NCI-H2107 (cell line): Measurements from ENCODE around the gene ADGRG3.
"Not testable (repeated sequence)": the region's sequence is repeated elsewhere in the genome, so short reads cannot be mapped to it uniquely, and the experiment has no call there.

Experiments
- DNase-seq: peaks from one replicate; lab custom pipeline; 2025; lab: John Stamatoyannopoulos, UW

The ADGRG3 gene

DNA sequence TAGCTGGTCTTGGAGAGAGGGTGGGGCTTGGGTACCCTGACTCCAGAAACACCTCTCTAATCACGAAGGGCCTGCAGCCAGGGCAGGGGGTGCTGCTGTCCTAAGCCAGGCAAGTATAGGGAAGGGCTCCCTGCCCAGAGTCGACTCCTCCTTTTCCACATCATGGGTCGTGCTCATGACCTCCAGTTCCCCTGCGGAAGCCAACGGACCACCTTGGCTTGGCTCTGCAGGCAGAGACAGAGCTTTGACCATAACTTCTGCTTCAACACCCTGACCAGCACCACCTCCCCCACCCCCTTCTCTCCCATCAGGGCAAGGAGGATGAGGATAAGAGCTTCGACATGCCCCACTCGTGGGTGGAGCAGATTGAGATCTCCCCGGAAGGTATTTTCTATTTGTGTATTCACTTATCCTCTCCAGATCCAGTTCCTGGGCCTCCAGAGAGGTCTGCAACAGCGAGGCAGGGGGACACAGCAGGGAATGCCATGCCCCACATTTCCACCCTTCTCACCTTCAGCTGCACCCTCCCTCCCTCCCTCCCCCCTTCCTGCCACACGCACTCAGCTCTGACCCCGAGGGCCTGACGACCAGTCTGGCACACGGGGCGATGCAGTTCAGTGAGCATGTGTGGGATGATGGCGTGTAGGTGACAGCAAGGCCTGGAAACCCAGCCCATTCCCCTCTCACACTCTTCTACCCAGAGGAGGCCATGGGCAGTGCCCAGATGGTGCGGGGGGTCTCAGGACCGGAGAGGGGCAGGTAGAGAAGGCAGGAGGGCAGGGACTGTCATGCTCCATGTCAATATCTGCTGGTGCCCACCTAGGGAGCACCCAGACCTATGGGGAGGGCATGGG, 53.5 kb downstream of the ADGRG3 start:
- no peak for DNase-seq

DNA sequence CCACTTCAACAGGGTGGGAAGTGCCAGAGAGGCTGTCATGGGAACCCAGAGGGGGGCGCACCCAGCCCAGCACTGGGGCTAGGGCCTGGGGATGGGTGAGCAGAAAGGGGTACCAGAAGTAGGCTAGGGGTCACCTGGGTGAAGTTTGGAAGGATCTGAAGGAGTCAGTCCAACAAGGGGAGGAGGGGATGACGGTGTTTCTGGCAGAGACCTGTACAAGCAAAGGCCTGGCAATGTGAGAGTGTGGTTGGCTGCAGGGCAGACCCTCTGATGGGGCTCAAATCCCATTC, 54.0 kb downstream of the ADGRG3 start:
- no peak for DNase-seq

- no peak for DNase-seq
These were observed 54.5 kb downstream of the ADGRG3 start for GRCh38 chr16:57722651-57723050.

- no peak for DNase-seq
These were observed 55.1 kb downstream of the ADGRG3 start for GRCh38 chr16:57723170-57723569.

GRCh38 chr16:57724531-57724930, 56.4 kb downstream of the ADGRG3 start:
- DNase-seq, result no peak

GRCh38 chr16:57725151-57725550, 57.0 kb downstream of the ADGRG3 start:
- DNase-seq, result no peak

- no peak for DNase-seq
These were observed 57.4 kb downstream of the ADGRG3 start for GRCh38 chr16:57725554-57725953.

- no peak for DNase-seq
These were observed 57.9 kb downstream of the ADGRG3 start for GRCh38 chr16:57725976-57726375.

DNA sequence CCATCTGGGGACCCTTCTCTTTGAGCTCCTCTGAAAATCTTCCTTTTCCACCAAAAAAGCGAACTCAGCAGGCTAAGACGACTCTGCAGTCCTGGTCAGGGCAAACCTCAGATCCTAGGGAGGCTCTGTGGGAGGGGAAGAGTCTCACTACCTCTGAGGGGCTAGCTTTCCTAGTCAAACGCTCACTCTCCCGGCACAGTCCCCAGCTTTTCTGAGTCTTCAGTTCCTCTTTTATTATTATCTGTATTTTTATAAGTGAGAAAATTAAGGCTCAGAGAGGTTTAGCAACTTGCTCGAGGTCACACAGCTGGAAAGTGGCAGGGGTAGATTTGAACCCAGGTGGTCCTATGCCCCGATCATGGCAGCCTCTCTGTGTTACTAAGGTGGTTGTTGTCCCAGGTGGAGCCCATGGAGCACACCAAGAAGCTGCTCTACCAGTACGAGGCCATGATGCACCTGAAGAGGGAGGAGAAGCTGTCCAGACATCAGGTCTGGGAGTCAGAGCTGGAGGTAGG, 58.4 kb downstream of the ADGRG3 start:
- no peak for DNase-seq

- no peak for DNase-seq
These were observed 59.5 kb downstream of the ADGRG3 start for GRCh38 chr16:57727610-57728009.

GRCh38 chr16:57728336-57729181, 60.5 kb downstream of the ADGRG3 start:
- no peak for DNase-seq

- DNase-seq, result no peak
These were observed 61.0 kb downstream of the ADGRG3 start for GRCh38 chr16:57729182-57729484.

GRCh38 chr16:57729852-57730251, 61.7 kb downstream of the ADGRG3 start:
- not testable (repeated sequence) for DNase-seq

GRCh38 chr16:57730771-57731730, 62.9 kb downstream of the ADGRG3 start:
- DNase-seq, result no peak

DNA sequence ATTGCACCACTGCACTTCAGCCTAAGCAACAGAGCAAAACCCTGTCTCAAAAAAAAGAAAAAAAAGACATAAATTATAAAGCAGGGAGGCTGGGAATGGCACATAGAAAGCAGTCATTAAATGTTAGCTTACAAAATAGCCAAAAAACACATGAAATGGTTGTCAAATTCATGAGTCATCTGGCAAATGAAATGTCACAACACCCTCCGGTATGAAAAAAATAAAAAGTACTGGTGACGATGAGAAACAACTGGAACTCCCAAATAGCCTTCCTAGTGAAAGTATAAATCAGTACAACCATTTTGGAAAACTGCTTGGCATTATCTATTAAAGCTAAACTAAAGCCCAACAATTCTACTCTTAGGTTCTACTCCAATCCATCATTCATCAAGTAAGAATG, 63.9 kb downstream of the ADGRG3 start:
- no peak for DNase-seq

GRCh38 chr16:57732714-57733113, 64.6 kb downstream of the ADGRG3 start:
- DNase-seq, result no peak

GRCh38 chr16:57734308-57734924, 66.3 kb downstream of the ADGRG3 start:
- no peak for DNase-seq

DNA sequence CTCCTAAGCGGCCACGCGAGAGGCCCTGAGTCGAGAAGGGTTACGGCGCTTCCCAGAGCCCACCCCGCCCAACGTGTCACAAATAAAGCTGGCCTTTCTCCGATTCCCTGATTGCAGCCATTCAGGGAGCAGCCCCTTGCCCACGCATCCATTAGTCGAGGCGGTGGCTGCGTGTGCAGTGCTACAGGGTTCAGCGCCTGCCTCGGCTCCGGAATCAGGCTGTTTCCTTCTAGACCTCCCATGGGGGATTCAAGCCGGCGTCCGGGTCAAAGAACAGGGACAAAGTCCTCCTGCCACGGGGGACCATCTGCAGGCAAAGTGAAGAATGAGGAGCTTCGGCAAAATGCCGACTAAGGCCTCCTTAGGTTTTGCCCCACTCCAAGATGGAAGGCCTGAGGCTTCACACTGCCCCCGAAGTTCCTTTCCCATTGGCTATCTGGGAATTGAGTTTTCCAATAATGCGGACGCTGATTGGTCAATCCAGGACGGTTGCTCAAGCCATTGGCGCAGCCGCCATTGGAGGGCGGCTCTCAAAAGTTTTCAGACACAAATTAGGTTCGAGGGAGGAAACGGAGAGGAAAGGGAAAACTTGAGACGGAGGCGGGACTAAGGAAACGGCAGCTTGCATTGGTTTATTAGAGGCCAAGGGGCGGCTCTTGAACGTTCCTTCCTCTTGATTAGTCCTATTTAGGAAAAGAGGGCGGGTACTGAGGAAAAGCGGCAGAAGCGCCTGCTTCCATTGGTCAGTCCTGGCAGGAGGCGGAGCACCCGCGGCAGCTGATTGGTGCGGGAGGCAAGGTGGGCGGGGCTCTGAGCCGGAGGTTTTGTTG, 67.0 kb downstream of the ADGRG3 start:
- DNase-seq, result peak; percentile 99

DNA sequence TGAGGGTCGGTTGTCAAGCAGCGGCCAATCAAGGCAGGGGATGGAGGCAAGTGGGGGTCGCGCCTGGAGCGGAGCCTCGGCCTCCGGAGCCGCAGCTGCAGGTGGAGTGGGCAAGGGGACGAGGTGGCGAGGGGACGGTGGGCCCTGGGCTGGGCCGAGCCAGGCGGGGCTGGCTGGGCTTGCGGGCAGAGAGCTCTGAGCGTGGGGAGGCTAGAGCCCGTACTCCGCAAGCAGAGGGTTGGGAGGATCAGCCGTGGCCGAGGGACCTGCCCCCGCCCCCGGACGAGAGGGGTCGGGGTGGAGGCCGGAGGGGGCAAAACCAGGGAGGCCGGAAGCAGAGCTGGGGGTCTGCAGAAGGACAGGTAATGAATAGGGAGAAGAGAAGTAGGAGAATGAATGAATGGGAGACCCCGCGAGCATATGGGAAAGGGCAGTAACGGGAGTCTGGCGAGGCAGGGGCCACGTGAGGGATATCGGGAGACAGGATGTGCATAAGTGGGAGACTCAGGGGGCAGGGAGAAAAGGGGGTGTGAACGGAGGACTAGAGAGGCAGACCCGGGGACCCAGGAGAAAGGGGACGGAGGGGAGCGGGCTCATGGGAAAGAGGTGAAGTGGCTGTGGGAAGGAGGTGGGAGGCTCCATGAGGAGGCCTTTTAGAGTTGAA, 67.8 kb downstream of the ADGRG3 start, which contains the start of gene KATNB1:
TSS of gene KATNB1 (plus strand) at position 16 of the 664 bp plus-strand sequence. CDS start 1,474 bp downstream, outside the sequence.
- DNase-seq, result no peak
